ENCODE measurements around the gene GOLGA2. TPM values are rescaled to one million over a fixed set of nuclear protein-coding genes. Genes with fewer than 3 reads are reported as not detected.

GOLGA2 gene
- total RNA-seq, 2 experiments from 2014 or later = 48.0 to 52.8 TPM

DNA sequence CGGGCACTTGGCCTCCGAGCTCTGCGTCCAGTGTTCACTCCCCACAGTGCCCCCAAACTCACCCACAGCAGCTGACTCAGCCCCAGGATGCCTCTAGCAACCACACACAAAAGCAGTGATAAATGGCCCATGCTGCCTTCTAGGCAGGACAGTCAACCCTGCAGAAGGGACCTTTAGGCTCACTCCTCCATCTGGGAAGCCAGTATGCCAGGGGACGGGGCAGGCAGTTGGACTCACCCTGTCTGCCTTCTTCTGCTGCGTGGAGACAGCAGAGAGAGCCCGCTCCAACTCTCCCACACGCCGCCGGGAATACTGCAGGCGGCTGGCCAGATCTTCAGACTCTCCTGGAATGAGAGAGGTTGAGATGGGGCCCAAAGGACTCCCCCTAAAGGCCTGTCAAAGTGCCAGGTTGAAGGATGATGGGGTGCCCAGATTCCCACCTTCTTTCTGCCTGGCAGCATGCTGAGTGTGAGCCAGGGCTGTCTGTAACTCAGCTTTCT, 10.4 kb downstream of the GOLGA2 start:
- Mint-ChIP-seq H3K27me3 (no peaks in the 10 kb centered on the region), H3K27ac (no peak overlapping the region), H3K9me3 (no peaks in the 10 kb centered on the region), H3K4me3 (no peak overlapping the region), H3K4me1 (no peaks in the 10 kb centered on the region), H3K36me3 (ENCODE audit: low read depth) (peaks cover 35% of the 10 kb centered on the region)
- ChIA-PET POLR2A (no interaction called here), CTCF (interaction anchor here (0.7 kb wide), 1 partner anchor 13 kb away, joined by 3 read pairs; no protein-coding TSS in a partner anchor)
- no peak for DNase-seq

DNA sequence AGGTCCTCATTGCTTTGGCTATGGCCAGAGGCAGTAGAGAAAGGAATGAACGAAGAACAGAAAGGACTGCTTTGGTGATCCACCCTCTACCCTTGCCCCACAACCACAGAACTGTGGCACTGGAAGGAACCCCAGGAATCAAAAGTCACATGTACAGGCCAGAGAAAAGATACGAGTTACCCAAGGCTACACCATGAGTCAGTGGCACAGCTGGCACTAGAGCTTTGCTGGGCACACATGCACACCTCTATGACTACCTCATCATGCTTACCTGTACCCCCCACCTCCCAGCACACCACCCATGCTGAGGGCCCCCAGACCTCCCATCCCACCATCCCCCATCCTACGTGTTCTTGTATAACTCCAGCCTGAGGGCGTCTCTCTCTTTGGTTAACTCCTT, 13.1 kb downstream of the GOLGA2 start:
- ChIA-PET POLR2A (no interaction called here), CTCF (interaction anchor here (0.6 to 2.5 kb wide), 3 partner anchors 33 to 1475 kb away, joined by 3 to 7 read pairs (median 4); no protein-coding TSS in a partner anchor)
- no peak for DNase-seq
- Mint-ChIP-seq H3K27ac (no peak overlapping the region), H3K27me3 (no peaks in the 10 kb centered on the region), H3K9me3 (no peaks in the 10 kb centered on the region), H3K4me3 (no peak overlapping the region), H3K4me1 (no peaks in the 10 kb centered on the region), H3K36me3 (ENCODE audit: low read depth) (peaks cover 41% of the 10 kb centered on the region)

- Mint-ChIP-seq H3K27ac (no peak overlapping the region), H3K9me3 (no peaks in the 10 kb centered on the region), H3K27me3 (no peaks in the 10 kb centered on the region), H3K4me1 (no peaks in the 10 kb centered on the region), H3K36me3 (ENCODE audit: low read depth) (peaks cover 41% of the 10 kb centered on the region), H3K4me3 (no peak overlapping the region)
- DNase-seq = no peak
- ChIA-PET CTCF (interaction anchor here (1.2 to 2.4 kb wide), 2 partner anchors 9 to 10 kb away, joined by 3 to 9 read pairs; no protein-coding TSS in a partner anchor), POLR2A (interaction anchor here (1.3 kb wide), 1 partner anchor 16 kb away, joined by 6 read pairs; the partner anchor contains the start of genes GOLGA2 and SWI5)
Measured at GRCh38 chr9:128260340-128260739, 15.5 kb downstream of the GOLGA2 start.

- ChIA-PET CTCF (interaction anchor here (1.2 to 2.4 kb wide), 2 partner anchors 8 to 9 kb away, joined by 3 to 9 read pairs; no protein-coding TSS in a partner anchor), POLR2A (interaction anchor here (1.3 kb wide), 1 partner anchor 17 kb away, joined by 6 read pairs; the partner anchor contains the start of genes GOLGA2 and SWI5)
- no peak for DNase-seq
Measured at GRCh38 chr9:128259156-128259555, 16.7 kb downstream of the GOLGA2 start.

DNA sequence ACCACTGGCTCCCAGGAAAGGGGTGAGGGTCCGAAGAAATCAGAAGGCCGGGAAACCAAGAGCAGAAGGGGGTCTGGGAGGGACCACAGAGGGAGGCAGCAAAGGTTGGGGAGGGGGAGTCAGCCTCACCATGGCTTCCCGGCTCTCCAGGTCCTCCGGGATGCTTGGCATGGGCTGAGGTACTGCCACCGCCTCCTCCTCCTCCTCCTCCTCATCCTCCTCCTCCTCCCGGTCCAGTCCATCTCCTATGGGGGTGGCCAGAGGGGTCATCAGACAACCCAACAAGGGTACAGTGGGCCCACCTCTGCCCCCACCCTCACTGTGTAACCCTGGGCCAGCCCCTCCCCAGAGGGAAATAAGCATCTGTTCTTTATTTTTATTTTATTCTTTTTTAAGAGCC, 17.5 kb downstream of the GOLGA2 start:
- Mint-ChIP-seq H3K9me3 (no peaks in the 10 kb centered on the region), H3K27me3 (no peaks in the 10 kb centered on the region), H3K27ac (no peak overlapping the region), H3K36me3 (ENCODE audit: low read depth) (peaks cover 33% of the 10 kb centered on the region), H3K4me1 (no peaks in the 10 kb centered on the region), H3K4me3 (no peak overlapping the region)
- no peak for DNase-seq
- POLR2A ChIA-PET = no interaction called here
- CTCF ChIA-PET = interaction anchor here (2.4 kb wide), 1 partner anchor 8 kb away, joined by 9 read pairs; no protein-coding TSS in a partner anchor

More at GRCh38 chr9:128259156-128259555, 16.7 kb downstream of the GOLGA2 start:
- Mint-ChIP-seq H3K36me3 (ENCODE audit: low read depth) (peaks cover 33% of the 10 kb centered on the region), H3K9me3 (no peaks in the 10 kb centered on the region), H3K27me3 (no peaks in the 10 kb centered on the region), H3K4me1 (no peaks in the 10 kb centered on the region), H3K4me3 (no peak overlapping the region), H3K27ac (no peak overlapping the region)

- ChIA-PET CTCF (no interaction called here), POLR2A (no interaction called here)
- H3K36me3 Mint-ChIP-seq (ENCODE audit: low read depth) = peaks cover 31% of the 10 kb centered on the region
- no peaks in the 10 kb centered on the region for H3K4me1 Mint-ChIP-seq
- H3K27ac Mint-ChIP-seq = no peak overlapping the region
- no peaks in the 10 kb centered on the region for H3K9me3 Mint-ChIP-seq
- no peak for DNase-seq
- H3K4me3 Mint-ChIP-seq = no peak overlapping the region
- no peaks in the 10 kb centered on the region for H3K27me3 Mint-ChIP-seq
Measured at GRCh38 chr9:128257907-128258306, 17.9 kb downstream of the GOLGA2 start.

- no peak overlapping the region for H3K4me3 Mint-ChIP-seq
- peaks cover 25% of the 10 kb centered on the region for H3K36me3 Mint-ChIP-seq (ENCODE audit: low read depth)
- H3K27ac Mint-ChIP-seq = no peak overlapping the region
- peaks cover 2% of the 10 kb centered on the region for H3K27me3 Mint-ChIP-seq
- no peaks in the 10 kb centered on the region for H3K9me3 Mint-ChIP-seq
- CTCF ChIA-PET = no interaction called here
- DNase-seq = no peak
- POLR2A ChIA-PET = no interaction called here
- no peaks in the 10 kb centered on the region for H3K4me1 Mint-ChIP-seq
Measured at GRCh38 chr9:128257086-128257825, 18.6 kb downstream of the GOLGA2 start.

GRCh38 chr9:128254855-128255759, 20.7 kb downstream of the GOLGA2 start:
- Mint-ChIP-seq H3K9me3 (no peaks in the 10 kb centered on the region), H3K4me1 (peaks cover 7% of the 10 kb centered on the region), H3K36me3 (ENCODE audit: low read depth) (peaks cover 13% of the 10 kb centered on the region), H3K27me3 (peaks cover 15% of the 10 kb centered on the region), H3K27ac (no peak overlapping the region), H3K4me3 (no peak overlapping the region)
- POLR2A ChIA-PET = interaction anchor here (1.9 kb wide), 1 partner anchor 21 kb away, joined by 4 read pairs; the partner anchor contains the start of genes GOLGA2 and SWI5
- DNase-seq = peak; percentile 55
- CTCF ChIA-PET = interaction anchor here (0.6 to 1.7 kb wide), 9 partner anchors 13 to 203 kb away, joined by 3 to 8 read pairs (median 5); partner anchors contain the start of genes GOLGA2 and SWI5

GRCh38 chr9:128254362-128254761, 21.4 kb downstream of the GOLGA2 start:
- Mint-ChIP-seq H3K27ac (no peak overlapping the region), H3K4me1 (peaks cover 14% of the 10 kb centered on the region), H3K36me3 (ENCODE audit: low read depth) (peaks cover 11% of the 10 kb centered on the region), H3K4me3 (no peak overlapping the region), H3K9me3 (no peaks in the 10 kb centered on the region), H3K27me3 (peaks cover 21% of the 10 kb centered on the region)
- POLR2A ChIA-PET = interaction anchor here (1.9 kb wide), 1 partner anchor 22 kb away, joined by 4 read pairs; the partner anchor contains the start of genes GOLGA2 and SWI5
- CTCF ChIA-PET = interaction anchor here (0.6 to 1.7 kb wide), 6 partner anchors 9 to 87 kb away, joined by 3 to 8 read pairs (median 5); partner anchors contain the start of genes GOLGA2 and SWI5
- DNase-seq = no peak

- CTCF ChIA-PET = interaction anchor here (0.6 to 1.2 kb wide), 2 partner anchors 9 to 64 kb away, joined by 3 read pairs; no protein-coding TSS in a partner anchor
- no peak overlapping the region for H3K27ac Mint-ChIP-seq
- H3K4me3 Mint-ChIP-seq = no peak overlapping the region
- POLR2A ChIA-PET = interaction anchor here (1.9 kb wide), 1 partner anchor 22 kb away, joined by 4 read pairs; the partner anchor contains the start of genes GOLGA2 and SWI5
- H3K36me3 Mint-ChIP-seq (ENCODE audit: low read depth) = peaks cover 8% of the 10 kb centered on the region
- no peak for DNase-seq
- no peaks in the 10 kb centered on the region for H3K9me3 Mint-ChIP-seq
- peaks cover 14% of the 10 kb centered on the region for H3K4me1 Mint-ChIP-seq
- H3K27me3 Mint-ChIP-seq = peaks cover 21% of the 10 kb centered on the region
Measured at GRCh38 chr9:128253991-128254346, 21.8 kb downstream of the GOLGA2 start.

DNA sequence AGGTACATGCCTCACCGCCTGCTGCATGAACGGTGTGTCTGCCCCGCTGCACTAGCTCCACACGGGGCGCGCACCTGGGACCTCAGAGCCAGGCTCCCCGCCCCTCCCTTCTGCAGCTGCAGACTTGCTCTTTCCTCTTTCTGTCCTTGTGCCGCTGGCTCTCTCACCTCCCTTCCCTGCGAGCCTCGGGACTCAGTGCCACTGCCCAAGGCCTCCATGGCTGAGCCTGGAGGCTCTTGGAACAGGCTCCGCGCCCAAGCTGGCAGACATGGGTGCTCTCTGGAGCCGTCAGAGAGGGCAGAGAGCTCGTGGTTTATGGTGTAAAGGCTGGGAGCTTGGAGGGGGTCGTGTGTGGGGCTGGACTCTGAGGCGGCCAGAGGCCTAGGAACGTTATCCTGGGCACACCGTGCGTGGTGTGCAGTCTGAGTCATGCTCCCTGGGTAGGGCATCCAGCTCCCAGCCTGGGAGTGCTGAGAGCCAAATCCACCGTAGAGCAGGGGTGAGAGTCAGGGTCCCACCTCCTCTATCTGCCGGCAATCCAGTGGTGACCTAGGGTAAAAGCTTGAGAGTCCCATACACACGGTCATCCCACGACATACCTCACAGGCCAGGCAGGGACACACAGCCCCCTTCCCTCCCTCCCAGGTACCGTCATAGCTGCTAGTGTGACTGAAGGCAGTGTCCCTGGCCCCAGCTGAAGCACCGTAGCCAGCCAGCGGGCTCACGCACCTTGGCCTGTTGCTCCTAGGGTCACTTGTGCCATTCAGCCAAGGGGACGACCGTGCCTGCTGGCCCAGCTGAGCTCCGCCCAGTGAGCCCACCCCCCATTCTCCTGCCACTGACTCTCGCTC, 22.4 kb downstream of the GOLGA2 start:
- ChIA-PET POLR2A (no interaction called here), CTCF (interaction anchor here (0.6 to 1.2 kb wide), 4 partner anchors 63 to 1921 kb away, joined by 3 read pairs; no protein-coding TSS in a partner anchor)
- Mint-ChIP-seq H3K27ac (no peak overlapping the region), H3K27me3 (peaks cover 24% of the 10 kb centered on the region), H3K4me1 (peaks cover 14% of the 10 kb centered on the region), H3K9me3 (no peaks in the 10 kb centered on the region), H3K4me3 (no peak overlapping the region), H3K36me3 (ENCODE audit: low read depth) (peaks cover 5% of the 10 kb centered on the region)
- no peak for DNase-seq

Data from activated CD4-positive, alpha-beta memory T cell treated with anti-CD3 and anti-CD28 coated beads, Interleukin-2, amount 10 ng/mL, durations not matched to agents 7 days and 5 days (primary cell).